GM19193 (cell line): ENCODE measurements around the gene PDE7B.

Experiments used
- POLR2A ChIP-seq: IDR thresholded peaks from 4 replicates; pipeline ENCODE4 v1.6.1; 2011; ENCODE audit not compliant: insufficient read depth, insufficient read length; ENCODE audit errors: extremely low read depth

Gene PDE7B

DNA sequence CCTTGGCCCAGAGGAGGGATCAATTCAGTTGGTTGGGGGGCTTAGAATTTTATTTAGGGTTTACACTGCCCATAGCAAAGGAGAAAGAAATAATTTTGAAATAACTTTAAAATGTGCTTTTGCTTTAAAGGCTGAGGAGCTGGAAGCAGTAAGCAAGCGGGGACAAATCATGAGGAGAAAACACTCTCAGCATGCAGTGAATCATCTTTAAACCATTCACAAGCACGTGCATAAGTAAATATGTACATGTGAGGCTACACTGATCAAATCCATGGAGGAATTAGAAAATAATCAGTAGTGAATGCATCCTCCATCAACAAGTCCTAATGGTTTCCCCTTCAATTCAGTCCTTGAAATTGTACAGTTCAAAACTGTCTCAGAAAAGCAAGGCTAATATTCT is 217.6 kb downstream of the PDE7B start:
- TF ChIP-seq POLR2A, result no peak

DNA sequence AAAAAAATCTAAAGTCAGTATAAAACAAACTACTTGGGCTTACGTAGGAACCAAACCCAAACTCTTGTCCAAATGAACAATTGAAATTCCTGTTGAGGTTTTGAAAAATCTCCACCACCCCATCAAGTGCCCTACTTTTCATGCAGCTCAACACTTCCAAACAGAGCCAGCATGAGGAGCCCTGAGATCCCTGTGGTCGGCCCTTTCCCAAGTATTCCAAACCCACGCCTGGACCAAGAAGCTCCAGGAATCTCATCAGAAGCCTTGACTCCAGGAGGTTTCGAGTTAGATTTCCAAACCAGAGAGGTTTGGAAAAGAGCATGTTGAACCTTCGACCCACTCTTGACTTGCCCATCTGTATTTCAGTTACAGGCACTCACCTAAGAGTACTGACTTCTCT is 219.3 kb downstream of the PDE7B start:
- no peak for TF ChIP-seq POLR2A

GRCh38 chr6:136072691-136073090 is 221.2 kb downstream of the PDE7B start:
- TF ChIP-seq POLR2A, result no peak

GRCh38 chr6:136073216-136073615 is 221.7 kb downstream of the PDE7B start:
- TF ChIP-seq POLR2A, result no peak

GRCh38 chr6:136076496-136076895 is 225.0 kb downstream of the PDE7B start:
- TF ChIP-seq POLR2A, result no peak

DNA sequence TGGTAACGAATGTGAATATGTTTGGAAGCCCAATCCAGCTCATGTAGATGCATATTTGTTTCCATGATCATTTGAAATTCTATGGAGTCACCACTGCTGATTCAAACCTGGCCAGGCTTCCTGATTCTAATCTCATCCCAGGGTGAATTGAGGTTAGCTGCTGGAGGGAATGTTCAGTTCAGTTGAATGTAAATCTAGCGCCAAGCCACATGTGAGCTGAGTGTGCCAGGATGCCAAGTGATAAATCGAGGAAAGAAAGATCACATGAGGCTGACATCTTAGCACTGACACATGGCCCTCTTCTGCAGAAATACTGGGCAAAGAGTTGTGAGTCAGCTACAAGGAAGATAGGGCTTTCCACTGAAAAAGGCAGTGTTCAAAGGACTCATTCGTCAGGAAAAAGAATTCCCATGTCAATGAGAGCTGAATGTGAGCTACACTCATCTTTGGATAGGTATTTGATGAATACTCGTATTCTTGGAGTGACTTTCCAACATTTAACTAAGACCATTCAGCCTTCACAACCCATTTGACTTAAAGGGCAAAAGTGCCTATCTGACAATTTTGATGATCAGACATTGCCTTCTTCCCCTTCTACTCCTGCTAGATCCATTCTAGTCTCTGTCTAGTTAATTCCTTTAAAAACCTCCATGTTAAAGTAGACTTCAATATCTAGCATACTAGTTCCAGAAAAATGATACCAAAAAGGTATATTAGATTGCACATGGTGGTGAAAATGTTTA is 226.5 kb downstream of the PDE7B start:
- no peak for TF ChIP-seq POLR2A

- TF ChIP-seq POLR2A, result no peak
These were observed 228.4 kb downstream of the PDE7B start for GRCh38 chr6:136079701-136080565.

DNA sequence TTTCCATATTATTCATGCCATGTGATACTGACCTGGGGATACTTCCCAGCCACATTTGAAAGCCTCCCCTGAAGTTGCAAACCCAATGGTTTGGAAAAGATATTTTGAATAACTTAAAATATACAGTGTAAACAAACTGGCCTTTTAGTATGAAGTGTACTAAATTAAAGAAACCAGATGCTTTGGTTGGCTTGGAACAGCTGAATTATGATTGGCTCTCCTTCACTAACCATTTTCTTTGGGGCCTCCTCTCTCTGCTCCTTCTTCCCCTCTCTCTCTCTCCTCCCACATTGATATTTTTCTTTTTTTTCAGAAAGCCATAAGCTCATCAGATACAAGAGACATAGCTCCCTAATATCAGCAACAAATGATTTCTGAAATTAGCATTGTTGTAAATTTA is 232.0 kb downstream of the PDE7B start:
- no peak for TF ChIP-seq POLR2A

- TF ChIP-seq POLR2A, result no peak
These were observed 232.9 kb downstream of the PDE7B start for GRCh38 chr6:136084403-136084802.

DNA sequence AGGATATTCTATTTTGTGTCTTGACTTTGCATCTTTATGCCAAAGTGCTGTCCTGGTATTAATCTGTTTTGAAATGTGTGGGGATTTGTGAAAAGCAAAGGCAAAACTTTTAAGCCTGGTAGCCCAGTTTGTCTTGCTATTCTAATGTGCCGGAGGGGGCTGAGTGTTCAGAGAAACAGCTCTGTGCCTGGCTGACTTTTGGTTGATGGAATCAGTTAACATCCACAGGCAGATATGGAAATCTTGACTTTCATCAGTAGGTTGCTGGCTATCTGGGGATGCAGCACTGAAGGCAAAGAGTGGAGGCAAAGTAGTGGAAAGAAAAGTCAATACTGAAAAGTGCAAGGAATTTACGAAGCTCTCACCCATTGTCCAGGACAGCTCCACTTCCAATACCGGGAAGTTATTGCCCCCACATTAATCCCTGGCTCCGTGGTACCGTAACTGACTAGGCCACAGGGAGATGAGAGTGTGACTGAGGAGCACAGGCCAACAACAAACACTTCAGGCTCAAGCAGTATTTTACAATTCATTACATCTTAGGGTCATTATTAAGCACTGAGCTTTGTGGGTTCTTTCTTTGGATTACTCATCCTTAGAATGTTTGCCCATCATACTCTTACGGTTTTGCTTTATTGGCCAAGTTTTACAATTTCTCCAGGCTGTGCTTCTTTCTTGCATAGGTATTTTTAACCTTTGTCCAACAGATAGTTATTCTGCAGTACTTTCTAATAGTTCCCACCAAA is 234.0 kb downstream of the PDE7B start:
- no peak for TF ChIP-seq POLR2A

DNA sequence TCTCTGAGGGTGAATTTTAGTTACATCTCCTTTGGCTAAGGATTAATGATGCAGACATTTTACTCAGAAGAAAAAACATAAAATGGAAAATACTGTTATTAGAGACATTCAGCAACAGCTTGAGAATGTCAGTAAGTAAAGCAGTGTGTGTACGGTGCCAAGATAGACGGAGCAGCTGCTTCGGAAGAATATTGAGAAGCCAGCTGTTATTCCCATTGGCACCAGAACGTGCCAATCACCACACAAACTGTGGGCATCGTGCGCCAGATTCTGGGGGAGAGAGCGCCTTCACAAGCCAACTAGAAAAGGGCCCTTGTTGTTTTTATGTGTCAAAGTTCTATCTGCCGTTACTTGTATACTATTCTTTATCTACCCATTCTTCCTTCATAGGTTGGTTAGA is 235.2 kb downstream of the PDE7B start:
- no peak for TF ChIP-seq POLR2A

DNA sequence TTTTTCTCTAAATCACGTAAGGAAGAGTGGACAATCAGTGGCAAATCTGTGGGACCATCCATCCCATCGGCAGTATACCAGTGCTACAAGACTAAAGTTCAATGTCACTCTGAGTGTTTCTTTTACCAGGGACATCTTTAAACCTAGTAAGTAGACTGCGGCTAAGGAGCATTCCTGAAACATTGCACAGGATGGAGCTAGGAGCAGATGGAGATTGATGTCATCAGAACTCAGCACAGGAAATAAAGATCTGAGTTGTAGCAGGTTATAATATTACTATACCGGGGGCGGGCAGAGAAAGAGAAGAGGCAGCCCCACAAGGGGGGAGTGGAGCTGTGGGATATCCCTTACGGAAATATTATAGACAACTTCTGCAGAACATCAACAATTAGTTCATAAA is 236.5 kb downstream of the PDE7B start:
- TF ChIP-seq POLR2A, result no peak

GRCh38 chr6:136088693-136089092 is 237.2 kb downstream of the PDE7B start:
- no peak for TF ChIP-seq POLR2A

GRCh38 chr6:136089876-136090275 is 238.4 kb downstream of the PDE7B start:
- TF ChIP-seq POLR2A, result no peak

- no peak for TF ChIP-seq POLR2A
These were observed 239.4 kb downstream of the PDE7B start for GRCh38 chr6:136090929-136091328.
